ENCODE results near the gene RBBP8NL.

The RBBP8NL gene

DNA sequence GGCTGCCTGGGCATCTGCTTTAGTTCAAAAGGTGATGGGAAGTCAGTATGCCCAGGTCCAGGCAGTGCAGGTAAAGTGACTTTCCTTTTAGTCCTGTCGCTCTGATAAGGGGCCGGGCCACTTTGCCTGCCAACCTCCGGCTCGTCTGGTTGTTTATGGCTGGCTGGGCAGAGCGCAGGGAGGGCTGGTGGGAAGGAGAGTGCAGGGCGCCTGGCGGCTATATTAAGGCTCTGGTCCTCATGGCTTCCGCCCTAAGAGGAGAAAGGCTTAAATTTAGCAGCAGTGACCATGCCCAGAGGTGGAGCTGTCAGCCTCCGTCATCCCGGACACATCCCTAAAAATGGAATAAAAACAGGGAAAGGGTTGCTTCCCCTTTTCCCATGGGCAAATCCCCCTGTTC, 33.8 kb upstream of the RBBP8NL start:
- DNase-seq (ENCODE audit: low spot score): no peak

DNA sequence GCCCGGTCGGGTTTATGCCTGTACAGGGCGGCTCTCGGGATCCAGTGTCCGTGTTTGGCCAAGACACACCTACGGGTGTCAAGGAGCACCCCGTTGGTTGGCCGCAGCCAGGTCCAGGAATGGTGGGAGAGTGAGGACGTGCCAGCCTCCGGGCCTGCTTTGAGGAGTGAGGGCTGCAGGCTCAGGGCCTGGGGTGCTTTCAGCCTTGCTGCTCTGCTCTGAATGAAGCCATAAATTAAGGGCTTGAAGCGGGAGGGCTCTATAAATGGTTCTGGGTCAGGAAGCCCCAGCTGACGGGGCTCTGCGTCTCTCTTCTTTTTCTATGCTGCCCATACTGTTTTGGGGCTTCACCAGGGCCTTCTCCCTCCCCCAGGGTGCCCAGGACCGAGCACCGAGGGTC, 33.3 kb upstream of the RBBP8NL start:
- DNase-seq (ENCODE audit: low spot score): no peak

DNA sequence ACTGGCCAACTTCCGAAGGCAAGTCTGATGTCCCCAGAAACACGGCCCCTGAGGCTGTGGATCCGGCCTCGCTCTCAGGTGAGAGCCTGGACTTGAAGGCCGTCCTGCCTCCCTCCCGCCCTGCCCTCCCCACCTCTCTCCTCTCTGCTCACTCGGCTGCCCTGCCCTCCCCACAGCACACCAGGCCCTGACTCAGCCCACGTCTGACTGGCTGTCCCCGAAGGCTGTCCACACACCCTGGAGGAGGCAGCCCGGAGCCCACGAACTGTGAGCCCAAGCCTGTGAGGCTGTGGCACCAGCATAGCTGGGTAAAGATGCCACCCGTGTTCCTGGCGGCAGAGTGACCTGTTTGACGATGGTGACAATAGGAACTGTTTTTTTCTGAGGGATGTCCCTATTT, 32.1 kb upstream of the RBBP8NL start:
- no peak for DNase-seq (ENCODE audit: low spot score)

DNA sequence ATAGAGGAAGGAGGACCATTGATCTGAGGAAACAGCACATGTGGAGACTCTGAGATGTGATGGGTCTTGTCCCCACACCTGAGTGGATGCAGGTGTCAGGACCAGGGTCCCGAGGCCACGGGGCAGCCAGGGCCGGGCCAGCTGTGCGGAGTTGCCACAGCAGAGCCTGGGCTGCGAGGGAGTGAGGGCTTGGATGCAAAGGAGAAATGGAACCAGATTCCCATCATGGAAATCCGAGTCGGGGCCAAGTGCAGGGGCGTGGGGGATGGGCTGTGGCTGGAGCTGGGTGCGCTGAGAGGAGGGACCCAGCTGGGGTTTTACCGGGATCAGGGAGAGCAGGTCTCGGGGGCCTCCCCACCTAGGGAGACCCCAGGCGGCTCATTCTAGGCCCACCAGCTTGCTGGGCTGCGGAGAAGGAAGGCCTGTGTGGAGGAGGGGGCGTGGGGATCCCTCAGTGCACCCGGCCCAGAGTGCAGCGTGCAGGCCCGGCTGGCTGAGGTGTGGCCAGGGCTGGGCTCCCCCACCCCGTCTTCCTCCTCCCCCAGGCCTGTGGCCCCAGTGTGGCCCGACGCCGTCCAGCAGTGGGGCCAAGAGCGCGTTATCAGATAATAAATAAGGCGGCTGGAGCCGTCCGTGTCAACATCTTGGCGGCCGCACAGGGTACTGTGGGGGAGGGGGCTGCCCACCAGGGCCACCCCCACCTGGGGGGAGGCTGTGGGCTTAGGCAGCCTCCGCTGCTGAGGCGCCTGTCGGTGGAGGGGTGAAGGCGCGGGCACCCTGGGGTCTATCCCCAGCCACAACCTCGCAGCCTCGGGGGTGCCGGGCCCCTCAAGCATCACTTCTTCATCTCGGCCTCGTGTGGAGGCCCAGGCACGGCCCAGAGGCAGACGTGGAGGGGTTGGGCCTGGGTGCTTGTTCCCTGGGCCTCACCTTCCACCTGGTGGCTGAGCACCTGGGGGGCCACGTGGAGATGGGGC, 31.2 kb upstream of the RBBP8NL start:
- no peak for DNase-seq (ENCODE audit: low spot score)

DNA sequence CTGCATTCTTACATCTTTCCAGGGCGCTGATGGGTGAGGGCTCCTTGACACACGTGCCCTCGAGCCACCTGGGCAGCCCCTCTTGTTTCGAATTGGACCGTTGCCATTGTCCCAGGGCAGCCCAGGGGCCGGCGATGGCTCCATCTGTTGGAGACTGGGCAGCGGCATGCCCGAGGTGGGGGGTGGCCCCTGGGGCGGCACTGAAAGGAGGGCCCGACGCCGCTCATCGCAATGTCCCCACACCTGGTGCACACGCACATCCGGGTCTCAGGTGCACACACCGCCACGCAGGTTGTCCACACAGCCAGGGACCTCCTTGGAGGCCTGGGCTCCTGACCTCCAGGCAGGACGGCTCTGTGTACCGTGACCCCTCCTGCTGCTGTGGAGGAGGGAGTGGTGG, 30.5 kb upstream of the RBBP8NL start:
- DNase-seq (ENCODE audit: low spot score): no peak

DNA sequence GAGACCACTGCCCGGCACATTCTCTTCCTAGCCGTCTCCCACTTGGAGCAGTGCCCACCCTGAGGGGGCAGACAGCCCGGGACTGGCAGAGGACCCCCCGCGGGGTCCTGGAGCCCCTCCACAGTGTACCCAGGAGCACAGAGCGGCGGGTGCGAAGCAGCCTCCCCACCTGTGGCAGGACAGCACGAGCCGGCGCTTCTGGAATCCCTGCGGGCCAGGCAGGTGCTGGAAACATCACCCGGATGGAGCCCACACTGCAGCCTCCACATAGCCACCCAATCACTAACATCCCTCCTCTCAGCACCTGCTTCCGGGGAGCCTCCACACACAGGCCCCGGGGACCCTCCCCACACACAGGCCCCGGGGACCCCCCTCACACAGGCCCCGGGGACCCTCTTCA, 29.8 kb upstream of the RBBP8NL start:
- DNase-seq (ENCODE audit: low spot score): no peak

DNA sequence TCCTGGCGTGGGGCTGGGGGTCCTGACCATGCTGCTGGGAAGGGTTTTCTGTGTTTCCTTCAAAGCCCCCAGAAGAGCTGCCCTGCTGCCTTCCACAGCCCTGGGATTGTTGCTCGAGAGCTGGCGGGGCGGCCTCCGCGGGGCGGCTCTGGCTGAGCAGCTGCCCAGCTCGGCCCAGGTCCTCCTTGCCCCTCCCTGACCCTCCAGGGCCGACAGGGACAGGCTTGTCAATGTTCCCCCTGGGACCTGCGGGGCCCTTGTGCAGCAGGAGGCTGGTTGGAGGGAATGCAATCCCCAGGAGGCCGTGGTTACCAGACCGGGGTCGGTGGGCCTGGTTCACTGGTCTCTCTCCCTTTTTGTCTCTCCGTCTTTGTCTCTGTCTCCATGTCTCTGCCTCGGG, 28.6 kb upstream of the RBBP8NL start:
- no peak for DNase-seq (ENCODE audit: low spot score)

DNA sequence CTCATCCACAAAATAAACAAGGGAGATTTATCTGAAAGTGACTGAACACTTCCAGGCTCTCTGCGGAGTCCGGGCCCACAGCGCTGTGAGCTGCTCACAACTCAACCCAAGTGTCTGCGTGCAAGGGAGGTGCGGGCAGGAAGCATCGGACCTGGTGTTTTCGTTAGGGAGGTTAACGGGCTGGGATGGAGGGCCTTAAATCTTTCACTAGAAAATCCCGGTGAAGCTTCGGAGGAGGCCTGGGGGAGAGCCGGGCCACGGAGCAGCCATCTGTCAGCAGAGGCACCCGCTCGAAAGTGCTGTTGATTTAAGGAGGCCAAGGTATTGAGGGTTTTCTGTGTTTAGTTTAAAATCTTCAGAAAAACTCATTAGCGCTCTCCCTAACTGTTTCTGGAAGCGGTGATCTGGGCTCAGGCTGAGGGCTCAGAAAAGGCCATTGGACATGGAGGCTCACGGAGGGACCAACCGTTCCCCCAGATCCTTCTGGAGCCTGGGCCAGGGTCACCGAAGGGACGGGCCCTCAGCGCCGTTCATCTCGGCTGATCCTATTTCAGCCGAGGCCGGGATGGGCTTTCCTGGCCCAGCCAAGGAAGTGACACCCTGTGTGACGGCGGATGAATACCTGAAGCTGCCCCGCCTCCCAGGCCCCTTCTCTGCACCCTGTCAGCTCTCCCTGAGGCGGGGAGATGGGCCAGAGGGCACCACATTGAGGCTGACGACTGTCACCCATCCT, 27.7 kb upstream of the RBBP8NL start:
- DNase-seq (ENCODE audit: low spot score): peak; percentile 22

DNA sequence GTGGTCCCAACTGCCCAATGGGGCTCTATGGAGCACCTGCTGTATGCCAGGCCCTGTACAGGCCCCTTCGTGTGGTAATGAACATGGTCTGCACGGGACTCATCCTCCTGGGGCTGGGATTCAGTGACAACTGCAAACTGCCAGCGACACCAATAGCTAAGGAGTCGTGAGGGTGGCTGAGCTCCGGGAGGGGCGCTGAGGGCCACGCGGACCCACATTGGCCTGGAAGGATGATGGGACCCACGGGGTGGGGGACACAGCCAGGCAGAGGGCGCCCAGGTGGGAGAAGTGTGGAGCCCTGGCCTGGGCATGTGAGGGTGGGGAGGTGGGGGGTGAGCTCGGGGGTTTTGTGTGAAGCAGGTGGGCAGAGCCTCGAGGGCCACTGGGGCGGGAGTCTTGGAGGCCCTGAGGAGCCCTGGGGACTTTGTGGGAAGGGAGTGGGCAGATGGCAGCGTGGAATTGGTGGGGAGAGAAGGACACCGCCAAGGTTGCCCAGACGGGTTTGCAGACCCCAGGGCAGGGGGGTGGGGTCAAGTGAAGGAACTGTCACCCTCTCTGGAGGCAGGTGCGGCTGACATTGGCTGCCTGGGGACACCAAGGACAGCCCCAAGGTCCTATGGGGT, 26.0 kb upstream of the RBBP8NL start:
- no peak for DNase-seq (ENCODE audit: low spot score)

DNA sequence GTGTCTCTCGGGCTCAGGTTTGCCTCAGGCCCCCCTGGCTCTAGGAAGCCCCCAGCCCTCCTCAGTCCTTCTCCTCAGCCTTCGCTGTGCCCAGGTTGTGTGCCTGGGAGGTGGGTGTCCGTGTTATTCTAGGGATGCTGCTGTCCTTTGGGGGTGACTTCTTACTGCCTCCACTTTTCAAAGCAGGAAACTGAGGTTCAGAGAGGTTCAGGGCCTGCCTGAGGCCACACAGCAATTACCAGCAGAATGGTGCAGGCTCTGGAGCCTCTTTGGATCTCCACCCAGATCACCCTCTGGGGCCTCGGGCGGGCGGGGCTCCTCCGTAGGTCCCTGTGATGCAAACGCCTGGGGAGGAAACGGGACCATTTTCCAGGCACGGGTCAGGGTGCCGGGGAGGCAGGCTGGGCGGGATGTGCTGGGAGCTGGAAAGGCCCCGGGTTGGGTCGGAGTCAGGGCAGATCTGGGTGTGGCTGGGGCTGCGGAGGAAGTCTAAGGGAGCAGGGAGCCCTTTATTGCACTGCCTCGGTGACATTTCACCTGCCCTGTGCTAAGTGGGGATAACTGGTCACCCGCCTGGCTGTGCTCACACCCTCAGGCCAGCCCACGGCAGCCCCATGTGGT, 25.2 kb upstream of the RBBP8NL start:
- DNase-seq (ENCODE audit: low spot score): no peak

DNA sequence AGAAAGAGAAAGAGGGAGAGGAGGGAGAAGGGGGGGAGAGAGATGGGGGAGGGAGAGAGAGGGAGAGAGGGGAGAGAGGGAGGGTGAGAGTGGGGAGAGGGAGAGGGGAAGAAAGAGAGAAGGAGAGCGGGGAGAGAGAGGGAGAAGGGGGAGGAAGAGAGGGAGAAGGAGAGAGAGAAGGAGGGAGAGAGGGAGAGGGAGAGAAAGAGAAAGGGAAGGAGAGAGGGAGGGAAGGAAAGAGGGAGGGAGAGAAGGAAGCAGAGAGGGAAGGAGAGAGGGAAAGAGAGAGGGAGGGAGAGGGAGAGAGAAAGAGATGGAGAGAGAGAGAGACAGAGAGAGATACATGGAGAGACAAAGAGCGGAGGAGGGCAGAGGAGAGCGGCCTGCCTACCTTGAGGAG, 24.6 kb upstream of the RBBP8NL start:
- DNase-seq (ENCODE audit: low spot score): no peak

DNA sequence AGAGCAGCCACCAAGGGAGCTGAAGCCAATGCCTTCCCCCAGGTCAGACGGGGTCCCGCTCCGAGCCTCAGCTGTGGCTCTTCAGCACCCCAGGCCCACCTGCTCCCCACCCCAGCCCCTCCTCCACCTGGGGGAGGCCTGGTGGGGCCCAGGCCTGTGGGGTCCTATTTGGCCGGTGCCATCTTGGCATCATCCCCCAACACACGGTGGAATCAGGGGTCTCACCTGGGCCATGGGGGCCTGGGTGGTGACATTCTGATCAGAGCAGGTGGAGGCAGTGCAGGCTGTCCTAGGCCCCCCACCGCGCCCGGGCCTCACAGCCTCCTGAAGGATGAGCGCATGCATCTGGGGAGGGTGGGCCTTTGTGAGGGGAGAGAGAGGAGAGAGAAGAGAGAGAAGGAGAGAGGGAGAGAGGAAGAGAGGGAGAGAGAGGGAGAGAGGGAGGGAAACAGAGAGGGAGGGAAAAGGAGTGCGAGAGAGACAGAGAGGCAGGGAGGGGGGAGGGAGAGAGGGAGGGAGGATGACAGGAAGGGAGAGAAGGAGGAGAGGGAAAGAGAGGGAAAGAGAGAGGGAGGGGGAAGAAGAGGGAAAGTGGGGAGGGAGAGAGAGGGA, 23.9 kb upstream of the RBBP8NL start:
- no peak for DNase-seq (ENCODE audit: low spot score)

DNA sequence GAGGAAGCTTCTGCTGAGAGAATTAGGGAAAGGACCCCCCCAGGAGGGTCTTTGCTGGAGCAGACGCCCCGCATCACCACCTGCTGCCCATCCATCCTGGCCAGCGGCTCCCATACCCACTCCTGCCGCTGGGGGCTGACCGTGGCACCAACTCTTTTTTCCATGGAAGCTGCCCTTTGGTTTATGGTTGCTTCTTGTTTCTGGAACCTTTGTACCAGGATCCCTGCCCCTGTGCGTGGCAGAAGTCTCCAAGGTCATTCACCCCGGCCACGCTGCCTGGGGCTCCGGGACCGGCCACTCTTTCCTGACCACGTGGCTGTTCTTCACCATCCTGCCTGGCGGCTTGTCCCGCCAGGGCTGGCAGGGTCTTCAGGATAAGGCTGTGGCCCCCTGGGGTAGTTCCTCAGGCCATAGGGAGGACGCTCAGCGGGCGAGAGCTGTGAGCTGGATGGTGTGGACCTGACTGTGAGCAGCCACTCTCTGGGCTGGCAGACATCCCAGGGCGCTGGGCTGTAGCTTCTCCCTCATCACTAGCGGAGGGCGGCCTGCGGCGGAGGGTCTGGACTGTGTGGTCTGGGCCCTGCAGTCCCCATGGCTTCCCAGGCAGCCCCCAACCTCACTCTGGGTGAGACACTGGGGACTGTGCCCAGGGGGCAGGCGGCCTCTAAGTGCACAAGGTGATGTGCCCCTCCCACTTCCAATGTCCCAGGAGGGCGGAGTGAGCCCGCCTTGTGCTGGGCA, 22.8 kb upstream of the RBBP8NL start:
- peak; percentile 27 for DNase-seq (ENCODE audit: low spot score)

DNA sequence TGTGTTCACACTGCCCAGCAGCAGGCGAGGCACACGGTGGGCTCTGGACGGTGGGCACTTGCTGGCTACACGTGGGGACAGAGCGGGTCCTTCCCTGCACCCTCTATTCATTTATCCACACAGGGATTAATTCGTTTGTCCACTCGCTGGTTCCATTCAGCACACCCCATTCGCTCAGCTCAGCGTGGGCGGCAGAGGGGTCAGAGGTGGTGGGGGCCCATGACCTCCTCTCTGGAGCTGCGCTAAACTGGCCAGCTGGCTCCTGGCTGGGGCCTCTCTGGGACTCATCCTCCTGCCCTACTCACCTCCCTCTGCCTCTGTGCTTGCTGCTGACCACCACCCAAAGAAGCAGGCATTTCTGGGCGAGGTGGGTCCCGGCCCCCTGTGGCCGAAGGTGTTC, 21.4 kb upstream of the RBBP8NL start:
- DNase-seq (ENCODE audit: low spot score): no peak

DNA sequence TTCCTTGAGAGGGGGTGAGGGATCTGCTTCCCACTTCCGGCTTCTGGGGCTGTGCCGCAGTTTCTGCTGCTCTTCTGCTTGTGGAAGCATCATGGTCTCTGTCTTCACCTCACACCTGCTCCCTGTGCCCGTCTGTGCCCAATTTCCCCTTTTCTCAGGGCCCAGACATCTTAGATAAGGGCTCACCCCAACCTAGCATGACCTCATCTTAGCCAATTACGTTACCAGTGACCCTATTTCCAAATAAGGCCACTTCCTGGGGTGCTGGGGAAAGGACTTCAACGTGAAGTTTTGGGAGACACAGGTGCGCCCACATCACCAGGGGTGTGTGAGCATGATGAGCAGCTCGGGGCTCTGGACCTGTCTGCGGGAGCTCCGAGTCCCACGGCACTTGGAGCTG, 20.7 kb upstream of the RBBP8NL start:
- no peak for DNase-seq (ENCODE audit: low spot score)

DNA sequence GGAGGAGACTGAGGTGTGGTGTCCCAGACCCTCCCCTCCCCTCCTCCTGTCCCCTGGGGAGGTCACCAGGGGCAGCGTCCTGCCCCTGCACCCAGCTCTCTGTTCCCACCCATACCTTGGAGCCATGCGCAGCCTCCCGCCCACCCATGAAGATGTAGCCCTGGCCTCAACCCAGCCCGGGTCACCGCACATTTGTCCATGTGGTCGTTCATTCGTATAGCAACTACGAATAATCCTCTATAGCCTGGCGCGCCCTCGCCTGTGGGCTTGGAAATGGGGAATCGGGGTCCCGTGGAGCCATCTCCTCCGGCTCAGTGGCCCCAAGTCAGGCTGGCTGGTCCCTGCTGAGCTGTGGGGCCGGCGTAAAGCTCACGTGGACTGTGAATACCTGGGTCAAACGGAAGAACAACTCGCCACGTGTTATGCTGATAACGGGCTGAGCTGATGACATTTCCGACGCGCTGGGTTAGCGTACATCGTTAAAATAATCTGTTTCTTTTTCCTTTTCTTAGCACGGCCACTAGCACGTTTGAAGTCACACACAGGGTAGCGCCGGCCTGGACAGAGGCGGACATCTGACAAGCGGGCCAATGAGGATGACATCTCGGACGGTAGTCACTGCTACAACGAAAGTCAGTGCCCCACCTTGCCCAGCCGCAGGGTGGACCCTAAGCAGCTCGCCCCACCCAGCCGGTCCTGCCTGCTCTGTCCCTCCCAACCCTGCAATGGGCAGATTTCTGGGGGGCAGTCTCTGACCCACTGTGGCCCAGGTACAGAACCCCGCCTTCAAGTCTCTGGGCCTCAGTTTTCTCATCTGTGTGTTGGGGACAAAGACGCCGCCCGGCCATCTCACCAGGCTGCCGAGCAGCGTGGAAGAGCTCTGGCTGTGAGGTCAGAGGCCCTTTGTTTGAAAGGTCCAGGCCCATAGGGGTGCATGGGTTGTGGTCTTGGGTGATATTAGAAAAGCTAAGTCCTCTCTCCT, 19.8 kb upstream of the RBBP8NL start:
- no peak for DNase-seq (ENCODE audit: low spot score)

DNA sequence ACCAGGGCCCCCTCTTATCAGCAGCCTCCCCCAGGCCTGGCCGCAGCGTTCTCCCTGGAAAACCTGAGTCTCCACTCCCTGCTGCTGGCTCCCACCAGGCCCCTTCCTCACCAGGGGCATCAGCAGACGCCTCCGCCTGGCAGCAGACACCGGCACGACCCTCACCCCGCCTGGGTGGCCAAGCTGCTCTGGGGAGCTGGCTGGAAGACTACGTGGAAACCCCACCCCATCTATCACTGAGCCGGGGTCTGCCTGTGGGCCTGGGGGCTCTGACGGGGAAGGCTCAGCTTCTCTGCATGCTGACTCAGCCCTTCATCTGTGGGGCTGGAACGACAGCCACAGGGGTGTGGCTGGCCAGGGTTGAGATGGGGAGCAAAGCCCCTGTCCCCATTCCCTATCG, 19.1 kb upstream of the RBBP8NL start:
- no peak for DNase-seq (ENCODE audit: low spot score)

DNA sequence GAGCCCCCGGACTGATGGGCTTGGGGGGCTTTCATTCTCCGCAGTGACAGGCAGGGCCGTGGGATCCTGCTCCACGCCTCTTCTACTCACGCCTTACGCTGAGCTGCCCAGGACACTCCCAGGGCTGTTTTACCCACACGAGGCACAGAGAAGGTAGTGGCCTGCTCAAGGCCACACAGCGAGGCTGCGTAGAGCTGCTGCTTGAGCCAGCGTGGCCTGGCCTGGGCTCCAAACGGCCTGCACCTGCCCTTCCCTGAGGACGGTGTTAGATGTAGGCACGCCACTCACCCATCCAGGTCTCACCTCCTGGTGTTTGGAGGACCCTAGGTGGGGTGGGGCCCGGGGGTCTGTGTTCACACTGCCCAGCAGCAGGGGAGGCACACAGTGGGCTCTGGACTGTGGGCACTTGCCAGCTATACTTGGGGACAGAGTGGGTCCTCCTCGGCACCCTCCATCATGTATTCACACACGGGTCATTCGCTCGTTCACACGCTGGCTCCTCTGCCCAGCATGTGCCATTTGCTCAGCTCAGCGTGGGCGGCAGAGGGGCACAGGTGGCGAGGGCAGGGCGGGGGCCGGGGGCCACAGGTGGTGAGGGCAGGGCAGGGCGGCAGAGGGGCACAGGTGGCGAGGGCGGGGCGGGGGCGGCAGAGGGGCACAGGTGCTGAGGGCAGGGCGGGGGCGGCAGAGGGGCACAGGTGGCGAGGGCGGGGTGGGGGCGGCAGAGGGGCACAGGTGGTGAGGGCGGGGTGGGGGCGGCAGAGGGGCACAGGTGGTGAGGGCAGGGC, 18.4 kb upstream of the RBBP8NL start:
- no peak for DNase-seq (ENCODE audit: low spot score)

DNA sequence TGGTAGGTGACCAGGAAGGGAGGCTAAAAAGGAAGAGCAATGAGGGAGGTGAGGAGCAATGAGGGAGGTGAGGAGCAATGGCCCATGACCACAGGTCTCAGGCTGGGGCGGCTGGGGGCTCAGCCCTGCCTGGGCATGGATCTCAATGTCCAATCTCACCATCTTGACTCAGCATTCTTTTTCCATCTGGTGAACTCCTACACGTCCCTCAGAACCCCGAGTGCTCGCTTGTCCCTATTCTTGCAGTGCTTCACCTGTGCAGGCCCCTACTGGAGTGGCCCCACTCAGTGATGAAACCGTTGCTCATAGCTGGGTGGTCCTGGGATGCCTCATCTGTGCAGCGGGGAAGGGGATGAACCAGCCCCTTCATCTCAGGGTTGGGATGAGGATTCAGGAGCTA, 16.9 kb upstream of the RBBP8NL start:
- DNase-seq (ENCODE audit: low spot score): no peak

All from AG20443 (cell line).